ENCODE measurements around the gene KLRD1.
A peak's percentile ranks its signal among the peaks of the same experiment; 100 is the strongest.

Gene KLRD1

DNA sequence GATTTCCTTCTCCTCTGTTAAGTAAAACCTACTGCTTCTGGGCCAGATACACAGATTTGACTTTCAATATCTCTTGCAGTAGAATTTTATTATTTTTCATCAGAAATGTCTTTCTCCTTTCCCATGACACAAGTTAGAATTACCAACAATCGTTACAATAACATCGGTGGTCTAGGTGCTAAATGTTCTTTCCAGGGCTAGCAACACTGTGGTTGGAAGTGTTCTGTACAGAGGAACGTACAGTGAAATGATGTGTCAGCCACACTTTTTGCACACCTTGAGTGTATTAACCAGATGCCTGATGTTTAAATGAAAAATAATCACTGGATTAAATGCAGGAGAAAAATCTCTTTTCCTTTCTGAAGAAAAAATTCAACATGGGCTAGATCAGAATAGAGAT lies 27.7 kb upstream of the KLRD1 start:
- no peak for DNase-seq (ENCODE audit: extremely low read depth, insufficient read length)
- H3K4me3 ChIP-seq (replicated peaks; ENCODE audit: low read depth, low read length) = no peak overlapping the region
- TF ChIP-seq, protein P1, sequence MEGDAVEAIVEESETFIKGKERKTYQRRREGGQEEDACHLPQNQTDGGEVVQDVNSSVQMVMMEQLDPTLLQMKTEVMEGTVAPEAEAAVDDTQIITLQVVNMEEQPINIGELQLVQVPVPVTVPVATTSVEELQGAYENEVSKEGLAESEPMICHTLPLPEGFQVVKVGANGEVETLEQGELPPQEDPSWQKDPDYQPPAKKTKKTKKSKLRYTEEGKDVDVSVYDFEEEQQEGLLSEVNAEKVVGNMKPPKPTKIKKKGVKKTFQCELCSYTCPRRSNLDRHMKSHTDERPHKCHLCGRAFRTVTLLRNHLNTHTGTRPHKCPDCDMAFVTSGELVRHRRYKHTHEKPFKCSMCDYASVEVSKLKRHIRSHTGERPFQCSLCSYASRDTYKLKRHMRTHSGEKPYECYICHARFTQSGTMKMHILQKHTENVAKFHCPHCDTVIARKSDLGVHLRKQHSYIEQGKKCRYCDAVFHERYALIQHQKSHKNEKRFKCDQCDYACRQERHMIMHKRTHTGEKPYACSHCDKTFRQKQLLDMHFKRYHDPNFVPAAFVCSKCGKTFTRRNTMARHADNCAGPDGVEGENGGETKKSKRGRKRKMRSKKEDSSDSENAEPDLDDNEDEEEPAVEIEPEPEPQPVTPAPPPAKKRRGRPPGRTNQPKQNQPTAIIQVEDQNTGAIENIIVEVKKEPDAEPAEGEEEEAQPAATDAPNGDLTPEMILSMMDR (IDR thresholded peaks at IDR 0.05; ENCODE audit: insufficient read depth, low read length, poor library complexity, severe bottlenecking) = no peak

DNA sequence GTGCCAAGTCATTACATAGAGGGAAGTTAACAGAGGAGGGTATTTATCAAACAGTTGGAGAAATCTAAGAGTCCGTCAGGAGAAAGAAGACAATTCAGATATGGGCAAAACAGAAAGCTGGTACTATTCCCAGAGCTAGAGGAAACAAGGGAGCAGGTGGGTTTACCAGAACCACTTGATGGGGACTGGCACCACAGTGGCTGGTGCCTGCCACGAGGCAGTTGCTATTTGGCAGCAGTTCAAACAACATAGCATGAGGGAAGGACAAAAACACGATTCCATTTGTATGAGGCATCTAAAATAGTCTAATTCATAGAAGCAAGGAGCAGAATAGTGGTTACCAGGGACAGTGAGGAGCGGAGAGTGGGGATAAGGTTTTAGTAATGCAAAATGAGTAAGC lies 24.6 kb upstream of the KLRD1 start:
- H3K27me3 ChIP-seq (replicated peaks; ENCODE audit: control insufficient read depth, insufficient read depth, low read length) = no peaks in the 10 kb centered on the region

More for the DNA sequence above, 27.7 kb upstream of the KLRD1 start:
- no peaks in the 10 kb centered on the region for H3K27me3 ChIP-seq (replicated peaks; ENCODE audit: control insufficient read depth, insufficient read depth, low read length)
- no peaks in the 10 kb centered on the region for H3K36me3 ChIP-seq (ENCODE audit: control insufficient read depth, insufficient read depth, low read length)

DNA sequence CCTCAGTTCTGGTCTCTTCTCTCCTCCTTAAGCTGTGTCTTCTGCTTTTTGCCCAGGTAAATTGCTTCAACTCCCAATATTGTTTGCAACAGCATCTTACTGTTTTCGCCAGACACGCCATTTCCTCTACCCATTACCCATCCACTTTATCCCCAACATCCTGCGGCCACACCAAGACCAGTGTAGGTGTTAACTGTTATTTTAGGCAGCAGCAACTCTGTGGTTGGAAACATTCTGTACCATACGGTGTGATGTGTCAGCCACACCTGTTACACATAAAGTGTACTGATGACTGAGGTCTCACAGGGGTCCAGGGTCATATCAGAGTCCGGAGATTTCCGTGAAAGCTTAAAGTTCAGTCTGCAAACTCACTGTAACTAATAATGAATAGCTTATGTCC lies 21.8 kb upstream of the KLRD1 start:
- DNase-seq (ENCODE audit: extremely low read depth, insufficient read length) = peak; percentile 11
- no peak overlapping the region for H3K4me3 ChIP-seq (replicated peaks; ENCODE audit: low read depth, low read length)
- no peaks in the 10 kb centered on the region for H3K36me3 ChIP-seq (ENCODE audit: control insufficient read depth, insufficient read depth, low read length)
- H3K27me3 ChIP-seq (replicated peaks; ENCODE audit: control insufficient read depth, insufficient read depth, low read length) = no peaks in the 10 kb centered on the region
- TF ChIP-seq, protein P1 (IDR thresholded peaks at IDR 0.05; ENCODE audit: insufficient read depth, low read length, poor library complexity, severe bottlenecking) = no peak

More for the DNA sequence above, 24.6 kb upstream of the KLRD1 start:
- Histone ChIP-seq H3K36me3 (ENCODE audit: control insufficient read depth, insufficient read depth, low read length) (no peaks in the 10 kb centered on the region), H3K4me3 (replicated peaks; ENCODE audit: low read depth, low read length) (no peak overlapping the region)
- DNase-seq (ENCODE audit: extremely low read depth, insufficient read length) = no peak
- TF ChIP-seq, protein P1 (IDR thresholded peaks at IDR 0.05; ENCODE audit: insufficient read depth, low read length, poor library complexity, severe bottlenecking) = no peak

DNA sequence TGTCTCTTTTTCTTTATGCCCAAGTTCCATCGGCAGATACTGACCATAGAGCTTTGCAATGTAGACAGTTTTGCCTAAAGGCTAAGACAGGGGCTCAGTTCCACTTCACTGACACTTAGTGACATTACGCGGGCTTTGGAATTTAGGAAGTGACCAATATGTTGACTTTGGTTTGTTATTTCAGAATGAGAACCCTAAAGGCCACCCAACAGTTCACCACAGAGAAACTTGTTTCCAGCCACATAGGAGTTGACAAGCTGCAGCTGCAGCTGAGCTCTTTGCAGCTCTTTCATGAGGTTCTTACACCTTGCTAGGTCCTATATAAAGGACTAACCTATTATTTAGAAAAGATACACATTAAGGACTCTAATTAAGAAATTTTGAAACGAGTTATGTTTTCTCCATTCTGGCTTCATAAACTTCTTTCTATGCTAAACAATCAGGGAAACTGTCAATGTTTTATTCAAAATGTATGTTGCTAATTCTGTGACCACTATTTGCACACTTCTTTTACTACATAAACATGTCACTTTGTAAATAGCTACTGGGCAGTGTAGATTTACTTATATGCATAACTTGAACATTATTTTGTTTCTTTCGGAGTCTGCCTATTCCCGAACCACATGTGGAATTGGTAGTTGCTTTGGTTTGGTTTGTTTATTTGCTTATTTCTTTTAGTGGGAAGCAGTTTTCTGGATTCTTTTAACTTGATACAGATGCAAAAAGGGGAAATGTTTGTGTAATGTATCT lies 18.5 kb upstream of the KLRD1 start:
- TF ChIP-seq, protein P1 (IDR thresholded peaks at IDR 0.05; ENCODE audit: insufficient read depth, low read length, poor library complexity, severe bottlenecking) = no peak
- H3K36me3 ChIP-seq (ENCODE audit: control insufficient read depth, insufficient read depth, low read length) = no peaks in the 10 kb centered on the region
- no peaks in the 10 kb centered on the region for H3K27me3 ChIP-seq (replicated peaks; ENCODE audit: control insufficient read depth, insufficient read depth, low read length)
- H3K4me3 ChIP-seq (replicated peaks; ENCODE audit: low read depth, low read length) = no peak overlapping the region
- DNase-seq (ENCODE audit: extremely low read depth, insufficient read length) = peak; percentile 13

DNA sequence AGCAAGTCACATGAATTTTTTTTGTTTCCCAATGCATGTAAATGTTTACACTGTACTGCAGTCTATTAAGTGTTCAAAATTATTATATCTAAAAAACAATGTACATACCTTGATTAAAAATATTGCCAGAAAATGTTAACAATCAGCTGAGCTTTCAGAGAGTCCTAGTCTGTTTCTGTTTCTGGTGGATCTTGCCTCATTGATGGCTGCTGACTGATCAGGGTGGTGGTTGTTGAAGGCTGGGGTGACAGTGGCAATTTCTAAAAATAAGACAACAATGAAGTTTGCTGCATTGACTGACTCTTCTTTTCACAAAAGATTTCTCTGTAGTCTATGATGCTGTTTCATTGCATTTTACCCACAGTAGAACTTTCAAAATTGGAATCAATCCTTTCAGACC lies 16.6 kb upstream of the KLRD1 start:
- Histone ChIP-seq H3K36me3 (ENCODE audit: control insufficient read depth, insufficient read depth, low read length) (no peaks in the 10 kb centered on the region), H3K4me3 (replicated peaks; ENCODE audit: low read depth, low read length) (no peak overlapping the region), H3K27me3 (replicated peaks; ENCODE audit: control insufficient read depth, insufficient read depth, low read length) (no peaks in the 10 kb centered on the region)
- no peak for DNase-seq (ENCODE audit: extremely low read depth, insufficient read length)
- TF ChIP-seq, protein P1 (IDR thresholded peaks at IDR 0.05; ENCODE audit: insufficient read depth, low read length, poor library complexity, severe bottlenecking) = no peak
